NT2/D1 (cell line): Measurements from ENCODE around the gene ATM.

Experiments used
- DNase-seq: peaks from one replicate; pipeline ENCODE4 v3.0.0-alpha.2; 2011; ENCODE audit warnings: low read depth, low spot score
- H3K27me3 ChIP-seq: 2 replicates; pipeline ENCODE4 v1.6.0; 2011; ENCODE audit warnings: mild to moderate bottlenecking; ENCODE audit not compliant: insufficient read length, insufficient read depth
- H3K36me3 ChIP-seq: 2 replicates; pipeline ENCODE4 v1.6.1; 2011; ENCODE audit warnings: mild to moderate bottlenecking, low read length, mixed read lengths; ENCODE audit not compliant: insufficient read depth, insufficient read length
- H3K4me1 ChIP-seq: 2 replicates; pipeline ENCODE4 v1.5.1; 2011; ENCODE audit not compliant: insufficient read depth, insufficient read length
- H3K4me3 ChIP-seq: 2 replicates; pipeline ENCODE4 v1.5.1; 2011; ENCODE audit warnings: low read depth; ENCODE audit not compliant: insufficient read length
- H3K9ac ChIP-seq: 2 replicates; pipeline ENCODE4 v1.6.0; 2011; ENCODE audit warnings: low read depth; ENCODE audit not compliant: insufficient read length
- H3K9me3 ChIP-seq: 2 replicates; pipeline ENCODE4 v1.5.1; 2011; ENCODE audit warnings: mild to moderate bottlenecking, low read length; ENCODE audit not compliant: insufficient read depth
- SUZ12 ChIP-seq: IDR thresholded peaks from 2 replicates; pipeline ENCODE4 v1.6.1; 2011; ENCODE audit not compliant: insufficient read length, insufficient read depth; ENCODE audit errors: extremely low read depth
- YY1 ChIP-seq: IDR thresholded peaks from 2 replicates; pipeline ENCODE4 v1.6.1; 2011; ENCODE audit not compliant: insufficient read length, insufficient read depth
- ZNF274 ChIP-seq: IDR thresholded peaks from 2 replicates; pipeline ENCODE4 v1.6.1; 2011; ENCODE audit warnings: mild to moderate bottlenecking, low read depth, low read length

The ATM gene

GRCh38 chr11:108343714-108344113, 120.8 kb downstream of the ATM start:
- no peak for DNase-seq
- H3K9me3 ChIP-seq = no peaks in the 10 kb centered on the region
- peaks cover 5% of the 10 kb centered on the region for H3K36me3 ChIP-seq
- no peak for TF ChIP-seq SUZ12
- TF ChIP-seq YY1 = no peak
- TF ChIP-seq ZNF274 = no peak
- H3K27me3 ChIP-seq = no peaks in the 10 kb centered on the region
- no peak overlapping the region for H3K9ac ChIP-seq
- no peak overlapping the region for H3K4me3 ChIP-seq
- no peaks in the 10 kb centered on the region for H3K4me1 ChIP-seq

DNA sequence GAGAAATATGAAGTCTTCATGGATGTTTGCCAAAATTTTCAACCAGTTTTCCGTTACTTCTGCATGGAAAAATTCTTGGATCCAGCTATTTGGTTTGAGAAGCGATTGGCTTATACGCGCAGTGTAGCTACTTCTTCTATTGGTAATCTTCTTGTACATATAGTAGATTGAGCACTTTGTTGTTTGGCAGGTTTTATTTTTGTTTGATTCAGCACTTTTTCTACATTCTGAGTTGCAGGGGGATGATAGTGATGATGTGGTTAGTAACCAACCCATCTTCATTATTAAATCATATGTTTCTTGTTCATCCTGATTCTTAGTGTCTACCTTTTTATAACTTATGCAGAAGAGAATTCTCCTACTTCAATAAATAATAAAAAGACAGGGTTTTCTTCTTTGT, 122.9 kb downstream of the ATM start:
- H3K9me3 ChIP-seq = no peaks in the 10 kb centered on the region
- H3K4me3 ChIP-seq = no peak overlapping the region
- no peaks in the 10 kb centered on the region for H3K27me3 ChIP-seq
- DNase-seq = no peak
- TF ChIP-seq ZNF274 = no peak
- no peak for TF ChIP-seq SUZ12
- no peak for TF ChIP-seq YY1
- H3K9ac ChIP-seq = no peak overlapping the region
- peaks cover 13% of the 10 kb centered on the region for H3K36me3 ChIP-seq
- no peaks in the 10 kb centered on the region for H3K4me1 ChIP-seq

DNA sequence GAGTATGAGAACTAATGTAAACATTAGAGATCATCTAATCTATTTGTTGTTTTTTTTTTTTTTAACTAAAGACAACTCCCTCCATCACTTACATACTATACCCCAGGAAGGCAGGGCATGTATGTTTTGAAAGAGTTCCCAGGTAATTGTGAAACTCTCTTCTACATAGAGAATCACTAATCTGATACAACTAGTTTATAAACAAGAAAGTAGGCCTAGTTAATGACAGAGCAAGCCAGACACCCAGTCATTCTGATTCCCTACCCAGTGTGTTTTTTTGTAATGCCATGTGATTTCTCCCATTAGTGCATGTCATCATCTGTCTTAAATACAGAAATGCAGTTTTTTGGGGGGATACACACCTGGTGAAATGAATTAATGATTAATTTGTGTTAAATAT, 123.6 kb downstream of the ATM start:
- H3K4me1 ChIP-seq = no peaks in the 10 kb centered on the region
- H3K9ac ChIP-seq = no peak overlapping the region
- no peaks in the 10 kb centered on the region for H3K27me3 ChIP-seq
- TF ChIP-seq SUZ12 (no peak), YY1 (no peak), ZNF274 (no peak)
- no peak for DNase-seq
- peaks cover 20% of the 10 kb centered on the region for H3K36me3 ChIP-seq
- no peak overlapping the region for H3K4me3 ChIP-seq
- H3K9me3 ChIP-seq = no peaks in the 10 kb centered on the region

DNA sequence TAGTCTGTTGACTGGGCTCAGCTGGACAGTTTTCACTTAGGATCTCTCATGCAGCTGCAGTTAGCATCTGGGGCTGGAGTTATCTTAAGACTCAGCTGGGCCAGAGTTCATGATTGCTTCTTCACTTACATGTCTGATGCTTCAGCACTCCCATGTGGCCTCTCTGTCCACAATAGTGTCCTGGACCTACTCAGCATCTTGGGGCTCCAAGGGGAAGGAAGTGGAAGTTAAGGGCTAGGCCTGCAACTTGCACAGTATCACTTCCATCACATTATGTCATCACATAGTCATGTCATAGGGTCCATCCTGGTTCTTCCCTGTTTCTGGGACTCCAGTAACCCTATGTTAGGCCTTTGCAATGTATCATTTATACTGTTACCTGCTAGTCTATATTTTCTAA, 128.6 kb downstream of the ATM start:
- Histone ChIP-seq H3K4me1 (no peaks in the 10 kb centered on the region), H3K27me3 (no peaks in the 10 kb centered on the region), H3K9ac (no peak overlapping the region), H3K4me3 (no peak overlapping the region), H3K9me3 (no peaks in the 10 kb centered on the region), H3K36me3 (peaks cover 39% of the 10 kb centered on the region)
- TF ChIP-seq ZNF274 (no peak), SUZ12 (no peak), YY1 (no peak)
- no peak for DNase-seq

GRCh38 chr11:108364159-108364558, 141.3 kb downstream of the ATM start:
- H3K27me3 ChIP-seq = no peaks in the 10 kb centered on the region
- no peak overlapping the region for H3K4me3 ChIP-seq
- no peaks in the 10 kb centered on the region for H3K4me1 ChIP-seq
- DNase-seq = no peak
- no peaks in the 10 kb centered on the region for H3K9me3 ChIP-seq
- TF ChIP-seq SUZ12 (no peak), ZNF274 (no peak), YY1 (no peak)
- H3K9ac ChIP-seq = no peak overlapping the region
- H3K36me3 ChIP-seq = peaks cover 13% of the 10 kb centered on the region

DNA sequence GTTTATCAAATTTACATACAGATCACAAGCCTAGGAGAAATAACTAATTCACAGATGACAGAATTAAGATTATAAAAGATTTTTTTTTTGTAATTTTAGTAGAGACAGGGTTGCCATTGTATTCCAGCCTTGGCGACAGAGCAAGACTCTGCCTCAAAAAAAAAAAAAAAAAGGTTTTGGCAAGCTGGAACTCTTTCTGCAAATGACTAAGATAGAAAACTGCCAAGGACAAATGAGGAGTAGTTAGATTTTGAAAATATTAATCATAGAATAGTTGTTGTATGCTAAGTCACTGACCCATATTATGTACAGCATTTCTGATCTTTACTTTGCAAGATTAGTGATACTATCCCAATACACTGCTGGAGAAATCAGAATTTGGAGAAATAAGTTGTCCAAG, 145.3 kb downstream of the ATM start:
- no peaks in the 10 kb centered on the region for H3K9me3 ChIP-seq
- H3K27me3 ChIP-seq = no peaks in the 10 kb centered on the region
- H3K36me3 ChIP-seq = peaks cover 13% of the 10 kb centered on the region
- TF ChIP-seq SUZ12 = no peak
- no peak for TF ChIP-seq YY1
- TF ChIP-seq ZNF274 = no peak
- no peak overlapping the region for H3K4me3 ChIP-seq
- DNase-seq = no peak
- H3K9ac ChIP-seq = no peak overlapping the region
- H3K4me1 ChIP-seq = no peaks in the 10 kb centered on the region

DNA sequence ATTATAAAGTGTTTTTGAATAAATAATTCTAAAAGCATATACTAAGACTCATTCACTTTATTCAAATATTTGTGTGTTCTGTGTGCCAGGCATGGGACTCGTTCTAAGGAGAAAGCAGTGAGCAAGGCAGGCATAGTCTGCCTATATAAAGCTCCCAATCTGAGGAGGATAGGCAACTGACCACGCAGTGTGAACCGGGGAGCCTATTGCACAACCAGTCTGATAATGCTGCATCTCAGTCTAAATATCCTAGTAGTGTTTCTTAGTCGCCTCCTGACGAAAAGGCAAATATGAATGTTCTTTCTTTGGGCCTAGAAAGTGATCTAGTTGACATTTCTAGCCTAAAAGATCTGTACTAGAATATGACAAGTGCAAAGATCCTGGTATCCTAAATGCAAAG, 146.2 kb downstream of the ATM start:
- no peak for DNase-seq
- H3K9ac ChIP-seq = no peak overlapping the region
- H3K9me3 ChIP-seq = no peaks in the 10 kb centered on the region
- TF ChIP-seq YY1 (no peak), SUZ12 (no peak), ZNF274 (no peak)
- no peaks in the 10 kb centered on the region for H3K4me1 ChIP-seq
- peaks cover 13% of the 10 kb centered on the region for H3K36me3 ChIP-seq
- no peak overlapping the region for H3K4me3 ChIP-seq
- no peaks in the 10 kb centered on the region for H3K27me3 ChIP-seq

DNA sequence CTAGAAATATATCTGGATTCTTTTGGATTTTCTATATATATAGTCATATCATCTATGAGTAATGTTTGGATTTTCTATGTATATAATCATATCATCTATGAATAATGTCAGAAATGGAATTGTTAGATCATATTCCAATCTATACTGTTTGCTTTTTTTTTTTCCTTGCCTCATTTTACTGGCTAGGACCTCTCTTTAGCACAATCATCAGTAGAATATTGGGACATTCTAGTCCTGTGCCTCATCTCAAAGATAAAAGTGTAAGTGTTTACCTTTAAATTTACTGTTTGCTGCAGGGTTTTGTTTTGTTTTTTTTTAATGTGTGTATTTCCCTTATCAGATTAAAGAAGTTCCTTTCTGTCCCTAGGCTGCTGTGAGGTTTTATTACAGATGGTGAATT, 147.4 kb downstream of the ATM start:
- Histone ChIP-seq H3K4me3 (no peak overlapping the region), H3K36me3 (peaks cover 8% of the 10 kb centered on the region), H3K4me1 (no peaks in the 10 kb centered on the region), H3K9me3 (no peaks in the 10 kb centered on the region), H3K27me3 (no peaks in the 10 kb centered on the region), H3K9ac (no peak overlapping the region)
- TF ChIP-seq SUZ12 = no peak
- no peak for TF ChIP-seq YY1
- no peak for TF ChIP-seq ZNF274
- DNase-seq = no peak
